Upper lobe of left lung (tissue), 6 donors: Measurements from ENCODE around the gene MXD3. TPM values are rescaled to one million over a fixed set of nuclear protein-coding genes. Genes with fewer than 3 reads are reported as not detected.
A peak's percentile ranks its signal among the peaks of the same experiment; 100 is the strongest.

Experiments used
- ATAC-seq, 2 donors: fragments of 200-7000 bp; cut with Tn5 transposase; one replicate each; pipeline ENCODE4 v1.9.1; 2022; ENCODE audit warnings: mild to moderate bottlenecking in 2 of 2, moderate library complexity in 2 of 2; ENCODE audit not compliant: low FRiP score in 2 of 2
- DNase-seq, 2 donors: peaks; one replicate each; pipeline ENCODE4 v3.0.0-alpha.2; 2019 to 2020
- H3K27ac ChIP-seq, 4 donors: fragments of 200-600 bp; sonication (generic); one replicate each; pipeline ENCODE4 v1.5.1; 2016 to 2019
- H3K27me3 ChIP-seq, 4 donors: fragments of 200-600 bp; sonication (generic); one replicate each; pipeline ENCODE4 v1.5.1; 2017 to 2019
- H3K36me3 ChIP-seq, 4 donors: fragments of 200-600 bp; sonication (generic); one replicate each; pipeline ENCODE4 v1.5.1; 2016 to 2019
- H3K4me1 ChIP-seq, 4 donors: fragments of 200-600 bp; sonication (generic); one replicate each; pipeline ENCODE4 v1.5.1; 2018 to 2019
- H3K4me3 ChIP-seq, 4 donors: fragments of 200-600 bp; sonication (generic); one replicate each; pipeline ENCODE4 v1.5.1; 2017 to 2019; ENCODE audit warnings: mild to moderate bottlenecking in 2 of 4, moderate library complexity in 1 of 4
- H3K9me3 ChIP-seq, 4 donors: fragments of 200-600 bp; sonication (generic); one replicate each; pipeline ENCODE4 v1.5.1; 2018 to 2019
- CTCF ChIP-seq, 6 experiments: fragments of 450-650 bp in 4 of 6; fragments of 200-600 bp in 2 of 6; sonication (generic) in 2 of 6; IDR thresholded peaks; one replicate each; pipeline ENCODE4 v1.5.1; 2016 to 2019; ENCODE audit warnings: antibody characterized with exemption in 6 of 6
- EP300 ChIP-seq, 4 donors: sonication (generic); formaldehyde crosslinking; IDR thresholded peaks; one replicate each; pipeline ENCODE4 v1.5.1; 2017; ENCODE audit warnings: antibody characterized with exemption in 4 of 4, control low read depth in 2 of 4
- POLR2A ChIP-seq, 4 donors: fragments of 450-650 bp; IDR thresholded peaks; one replicate each; pipeline ENCODE4 v1.5.1; 2016 to 2017; ENCODE audit warnings: antibody characterized with exemption in 4 of 4, mild to moderate bottlenecking in 2 of 4
- POLR2AphosphoS5 ChIP-seq, 2 donors: sonication (generic); formaldehyde crosslinking; IDR thresholded peaks; one replicate each; pipeline ENCODE4 v1.5.1; 2017; ENCODE audit warnings: antibody characterized with exemption in 2 of 2
- WGBS, 2 donors: methylation state at CpG; one replicate each; pipeline ENCODE4 v1.1.5; 2017 to 2018; 5-methylcytosine and 5-hydroxymethylcytosine counted together
- total RNA-seq, 6 donors: library from RNA; depleted of rRNA in 4 of 6; stranded (reverse); fragments of >200 nt in 4 of 6; gene quantifications; one replicate each; pipeline versions ENCODE4 v1.1.0 to v1.2.1, GENCODE V29; 2016 to 2021
- donor health status: DM: no; HTN: no; CAD: no; lungs with moderate emphysema.
- donor health status: DM: no; HTN: yes; CAD: no; lungs with severe emphysema.

MXD3 gene
- total RNA-seq, 6 donors from 2014 or later, result 8.8 to 29.5 (median 13.6) TPM

- ATAC-seq, result no peak
- no peaks in the 10 kb centered on the region for H3K27me3 ChIP-seq
- peak overlapping the region in 1 of 4 donors; percentile 66 for H3K4me3 ChIP-seq
- peaks cover 0 to 33% (median 18%) of the 10 kb centered on the region in 4 donors for H3K36me3 ChIP-seq
- H3K27ac ChIP-seq, result peak overlapping the region in 3 of 4 donors; percentile 19 to 92 (median 38)
- TF ChIP-seq POLR2AphosphoS5 (IDR thresholded peaks at IDR 0.05) (no peak), CTCF (IDR thresholded peaks at IDR 0.05) (no peak), POLR2A (IDR thresholded peaks at IDR 0.05) (no peak), EP300 (IDR thresholded peaks at IDR 0.05) (no peak)
- peaks cover 37 to 62% (median 47%) of the 10 kb centered on the region in 4 donors for H3K4me1 ChIP-seq
- H3K9me3 ChIP-seq, result no peaks in the 10 kb centered on the region
- peak; percentile 23 to 82 for DNase-seq
- WGBS, 2 donors, result 87 to 93% methylated on average over 13 of the region's 13 CpGs
Observed at GRCh38 chr5:177310332-177310731, 1.4 kb downstream of the MXD3 start.

- Histone ChIP-seq H3K9me3 (no peaks in the 10 kb centered on the region), H3K36me3 (peaks cover 0 to 37% (median 19%) of the 10 kb centered on the region in 4 donors), H3K27ac (peak overlapping the region; percentile 4 to 92 (median 10)), H3K4me3 (no peak overlapping the region), H3K27me3 (no peaks in the 10 kb centered on the region), H3K4me1 (peaks cover 44 to 69% (median 54%) of the 10 kb centered on the region in 4 donors)
- peak; percentile 37 to 56 for ATAC-seq
- peak in 1 of 2 donors; percentile 83 for DNase-seq
- TF ChIP-seq EP300 (IDR thresholded peaks at IDR 0.05) (no peak), CTCF (IDR thresholded peaks at IDR 0.05) (peak; percentile 74 to 89 (median 81))
- WGBS, 2 donors, result 67 to 77% methylated on average over 6 to 10 of the region's 10 CpGs
Observed at GRCh38 chr5:177309351-177310191, 2.1 kb downstream of the MXD3 start.

GRCh38 chr5:177308740-177309139 lies 3.0 kb downstream of the MXD3 start:
- no peak overlapping the region for H3K4me3 ChIP-seq
- H3K27me3 ChIP-seq, result no peaks in the 10 kb centered on the region
- ATAC-seq (no peak), DNase-seq (no peak)
- H3K27ac ChIP-seq, result peak overlapping the region; percentile 4 to 92 (median 10)
- 92% methylated on average over 11 of the region's 11 CpGs for WGBS, 2 donors
- H3K9me3 ChIP-seq, result no peaks in the 10 kb centered on the region
- TF ChIP-seq CTCF (IDR thresholded peaks at IDR 0.05), result no peak
- no peak for TF ChIP-seq POLR2A (IDR thresholded peaks at IDR 0.05)
- TF ChIP-seq EP300 (IDR thresholded peaks at IDR 0.05), result no peak
- TF ChIP-seq POLR2AphosphoS5 (IDR thresholded peaks at IDR 0.05), result no peak
- H3K4me1 ChIP-seq, result peaks cover 45 to 77% (median 59%) of the 10 kb centered on the region in 4 donors
- H3K36me3 ChIP-seq, result peaks cover 0 to 37% (median 19%) of the 10 kb centered on the region in 4 donors

GRCh38 chr5:177307544-177308363 lies 3.9 kb downstream of the MXD3 start:
- TF ChIP-seq POLR2A (IDR thresholded peaks at IDR 0.05), result no peak
- no peak for TF ChIP-seq EP300 (IDR thresholded peaks at IDR 0.05)
- TF ChIP-seq CTCF (IDR thresholded peaks at IDR 0.05), result no peak
- no peak for TF ChIP-seq POLR2AphosphoS5 (IDR thresholded peaks at IDR 0.05)
- 73% methylated on average over 23 to 40 of the region's 43 CpGs for WGBS, 2 donors
- Histone ChIP-seq H3K4me1 (peaks cover 44 to 79% (median 59%) of the 10 kb centered on the region in 4 donors), H3K9me3 (no peaks in the 10 kb centered on the region), H3K27me3 (no peaks in the 10 kb centered on the region), H3K36me3 (peaks cover 0 to 37% (median 19%) of the 10 kb centered on the region in 4 donors), H3K4me3 (peak overlapping the region in 2 of 4 donors; percentile 5 to 30), H3K27ac (peak overlapping the region; percentile 77 to 92 (median 85))
- ATAC-seq, result no peak
- peak in 1 of 2 donors; percentile 86 for DNase-seq
